GM12891 (cell line): ENCODE measurements around the gene GRHL1.

ENCODE experiments used
- DNase-seq: peaks from one replicate; pipeline ENCODE4 v3.0.0; 2011; ENCODE audit warnings: low spot score; ENCODE audit not compliant: insufficient read length
- FAIRE-seq: peaks from 2 replicates; lab custom pipeline; 2011; peaks lifted over from hg19 to GRCh38; lab: Jason Lieb, UNC
- PAX5 ChIP-seq: IDR thresholded peaks from 2 replicates; pipeline ENCODE4 v1.6.1; 2011; ENCODE audit warnings: low read length, moderate library complexity, mild to moderate bottlenecking; ENCODE audit not compliant: insufficient read depth, severe bottlenecking
- POLR2A ChIP-seq: IDR thresholded peaks from 2 replicates; pipeline ENCODE4 v1.6.1; 2011; ENCODE audit warnings: low read depth, low read length, control low read depth
- POLR2AphosphoS5 ChIP-seq: IDR thresholded peaks from 2 replicates; pipeline ENCODE4 v1.6.1; 2011; ENCODE audit warnings: low read depth, low read length, control low read depth
- POU2F2 ChIP-seq: IDR thresholded peaks from 2 replicates; pipeline ENCODE4 v1.6.1; 2011; ENCODE audit warnings: low read depth, mild to moderate bottlenecking, control low read depth, low read length, moderate library complexity
- SPI1 ChIP-seq: IDR thresholded peaks from 2 replicates; pipeline ENCODE4 v1.6.1; 2011; ENCODE audit warnings: low read depth, low read length, control low read depth
- TAF1 ChIP-seq: IDR thresholded peaks from 2 replicates; pipeline ENCODE4 v1.6.1; 2011; ENCODE audit warnings: low read depth, low read length, control low read depth

The GRHL1 gene

GRCh38 chr2:10047616-10048500 lies 96.4 kb downstream of the GRHL1 start:
- no peak for DNase-seq
- TF ChIP-seq POU2F2 (no peak), SPI1 (no peak), TAF1 (no peak), POLR2AphosphoS5 (no peak), PAX5 (no peak), POLR2A (no peak)
- no peak for FAIRE-seq

GRCh38 chr2:10048501-10049171 lies 97.1 kb downstream of the GRHL1 start:
- FAIRE-seq: peak; percentile 23
- TF ChIP-seq TAF1 (no peak), POLR2A (no peak), POU2F2 (no peak), POLR2AphosphoS5 (no peak)
- DNase-seq: no peak
